Measurements from ENCODE around the gene EIPR1.

GRCh38 chr2:3172265-3172935 is 205.2 kb downstream of the EIPR1 start:
- TF ChIP-seq CTCF (IDR thresholded peaks at IDR 0.05; ENCODE audit: insufficient read depth, low read length, poor library complexity, severe bottlenecking) (no peak), EZH2phosphoT487 (conservative IDR thresholded peaks at IDR 0.05; ENCODE audit: low read length) (no peak)
